SK-N-SH treated with all-trans-retinoic acid at 6 μM for 48 hours (cell line): ENCODE data around the gene ZMIZ1.

ENCODE experiments used
- ATAC-seq: fragments of 200-7000 bp; cut with Tn5 transposase; 3 replicates; pipeline ENCODE4 v1.9.1; 2020; ENCODE audit warnings: mild to moderate bottlenecking, moderate library complexity
- ARNTL ChIP-seq: fragments of 450-650 bp; formaldehyde crosslinking; IDR thresholded peaks from 2 replicates; pipeline ENCODE4 v1.5.0; 2020; ENCODE audit warnings: low read depth, mild to moderate bottlenecking, moderate library complexity, borderline replicate concordance
- CREB5 ChIP-seq: fragments of 250-450 bp; sonication (Bioruptor Pico); IDR thresholded peaks from 2 replicates; pipeline ENCODE4 v1.5.1; 2020; ENCODE audit warnings: low read depth, mild to moderate bottlenecking, moderate library complexity
- CSDC2 ChIP-seq: fragments of 250-450 bp; sonication (Bioruptor Pico); IDR thresholded peaks from 2 replicates; pipeline ENCODE4 v1.5.0; 2020; ENCODE audit warnings: mild to moderate bottlenecking, moderate library complexity
- CSRNP3 ChIP-seq: fragments of 250-450 bp; sonication (Bioruptor Pico); IDR thresholded peaks from 2 replicates; pipeline ENCODE4 v1.5.1; 2021; ENCODE audit warnings: mild to moderate bottlenecking, moderate library complexity
- ESRRG ChIP-seq: fragments of 250-450 bp; sonication (Bioruptor Pico); IDR thresholded peaks from 2 replicates; pipeline ENCODE4 v1.6.1; 2021; ENCODE audit warnings: mild to moderate bottlenecking
- GLIS3 ChIP-seq: fragments of 250-450 bp; sonication (Bioruptor Pico); IDR thresholded peaks from 2 replicates; pipeline ENCODE4 v1.5.0; 2020; ENCODE audit warnings: mild to moderate bottlenecking, moderate library complexity
- OSR1 ChIP-seq: fragments of 250-450 bp; sonication (Bioruptor Pico); IDR thresholded peaks from 2 replicates; pipeline ENCODE4 v1.8.0; 2022; ENCODE audit warnings: moderate library complexity, mild to moderate bottlenecking, inconsistent platforms
- PATZ1 ChIP-seq: fragments of 250-450 bp; sonication (Bioruptor Pico); IDR thresholded peaks from 2 replicates; pipeline ENCODE4 v1.8.0; 2020; ENCODE audit warnings: mild to moderate bottlenecking, moderate library complexity, borderline replicate concordance
- PPARA ChIP-seq: fragments of 250-450 bp; sonication (Bioruptor Pico); IDR thresholded peaks from 2 replicates; pipeline ENCODE4 v1.5.0; 2020; ENCODE audit warnings: mild to moderate bottlenecking, borderline replicate concordance
- RARB ChIP-seq: fragments of 250-450 bp; sonication (Bioruptor Pico); IDR thresholded peaks from 2 replicates; pipeline ENCODE4 v1.8.0; 2021; ENCODE audit warnings: mild to moderate bottlenecking, moderate library complexity
- SNAI2 ChIP-seq: fragments of 250-450 bp; sonication (Bioruptor Pico); IDR thresholded peaks from 2 replicates; pipeline ENCODE4 v1.5.0; 2020; ENCODE audit warnings: mild to moderate bottlenecking, moderate library complexity
- TCF4 ChIP-seq: fragments of 250-450 bp; sonication (Bioruptor Pico); IDR thresholded peaks from 2 replicates; pipeline ENCODE4 v1.8.0; 2021; ENCODE audit warnings: mild to moderate bottlenecking, moderate library complexity, borderline replicate concordance
- TOX ChIP-seq: fragments of 250-450 bp; sonication (Bioruptor Pico); IDR thresholded peaks from 2 replicates; pipeline ENCODE4 v1.8.0; 2021; ENCODE audit warnings: mild to moderate bottlenecking, moderate library complexity, borderline replicate concordance
- TSHZ2 ChIP-seq: fragments of 250-450 bp; sonication (Bioruptor Pico); IDR thresholded peaks from 2 replicates; pipeline ENCODE4 v1.5.0; 2020; ENCODE audit warnings: mild to moderate bottlenecking, moderate library complexity
- ZC3H10 ChIP-seq: fragments of 250-450 bp; sonication (Bioruptor Pico); IDR thresholded peaks from 2 replicates; pipeline ENCODE4 v1.5.1; 2021; ENCODE audit warnings: mild to moderate bottlenecking, moderate library complexity
- ZFP3 ChIP-seq: fragments of 250-450 bp; sonication (Bioruptor Pico); IDR thresholded peaks from 2 replicates; pipeline ENCODE4 v1.5.0; 2020; ENCODE audit warnings: mild to moderate bottlenecking, moderate library complexity
- ZFP30 ChIP-seq: fragments of 450-650 bp; formaldehyde crosslinking; IDR thresholded peaks from 2 replicates; pipeline ENCODE4 v1.5.0; 2022; ENCODE audit warnings: mild to moderate bottlenecking, moderate library complexity
- ZNF565 ChIP-seq: fragments of 450-650 bp; formaldehyde crosslinking; conservative IDR thresholded peaks from 2 replicates; pipeline ENCODE4 v1.5.0; 2020; ENCODE audit warnings: low read depth, mild to moderate bottlenecking, moderate library complexity
- ZNF70 ChIP-seq: fragments of 450-650 bp; formaldehyde crosslinking; IDR thresholded peaks from 2 replicates; pipeline ENCODE4 v1.5.0; 2020; ENCODE audit warnings: mild to moderate bottlenecking, moderate library complexity
- ZNF8 ChIP-seq: fragments of 450-650 bp; formaldehyde crosslinking; IDR thresholded peaks from 2 replicates; pipeline ENCODE4 v1.5.0; 2020; ENCODE audit warnings: mild to moderate bottlenecking, moderate library complexity
- TF ChIP-seq, protein P1 (sequence below): fragments of 250-450 bp; sonication (Bioruptor Pico); IDR thresholded peaks from 2 replicates; pipeline ENCODE4 v1.8.0; 2021; ENCODE audit warnings: low read depth, mild to moderate bottlenecking, moderate library complexity, borderline replicate concordance

Gene ZMIZ1

GRCh38 chr10:79123547-79123963 is 54.8 kb downstream of the ZMIZ1 start:
- ATAC-seq = no peak
- TF ChIP-seq GLIS3 (CRISPR knock-in tag) = no peak
- TF ChIP-seq TOX = no peak
- TF ChIP-seq SNAI2 (CRISPR knock-in tag) = no peak
- TF ChIP-seq ZNF565 (CRISPR knock-in tag) = no peak
- no peak for TF ChIP-seq ARNTL (CRISPR knock-in tag)

DNA sequence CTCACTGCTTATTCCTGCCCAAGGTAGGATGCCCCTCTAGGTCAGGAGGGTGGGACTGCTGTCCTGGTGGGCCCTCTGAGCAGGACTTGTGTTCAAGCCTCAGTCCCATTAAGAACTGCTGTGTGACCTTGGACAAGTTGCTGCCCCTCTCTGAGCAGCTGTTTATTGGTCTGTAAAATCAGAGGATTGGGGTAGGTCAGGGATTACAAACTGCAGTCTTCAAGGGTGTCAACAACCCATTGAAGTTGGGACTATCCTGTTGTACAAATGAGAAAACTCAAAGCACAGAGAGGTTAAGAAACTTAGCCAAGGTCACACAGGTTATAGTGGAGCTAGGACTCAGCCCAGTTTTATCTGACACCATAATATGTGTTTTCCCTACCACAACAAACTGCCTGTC is 55.3 kb downstream of the ZMIZ1 start:
- ATAC-seq = no peak
- TF ChIP-seq ZNF565 (CRISPR knock-in tag) (no peak), ARNTL (CRISPR knock-in tag) (no peak), CREB5 (CRISPR knock-in tag) (no peak), TCF4 (CRISPR knock-in tag) (no peak), ZNF70 (CRISPR knock-in tag) (no peak), PATZ1 (CRISPR knock-in tag) (no peak), TSHZ2 (no peak), ZFP3 (CRISPR knock-in tag) (no peak), ESRRG (no peak), RARB (CRISPR knock-in tag) (no peak), CSDC2 (no peak), TOX (no peak), CSRNP3 (CRISPR knock-in tag) (no peak), PPARA (CRISPR knock-in tag) (no peak), OSR1 (CRISPR knock-in tag) (no peak), SNAI2 (CRISPR knock-in tag) (no peak), ZC3H10 (CRISPR knock-in tag) (no peak)
- TF ChIP-seq, protein P1, sequence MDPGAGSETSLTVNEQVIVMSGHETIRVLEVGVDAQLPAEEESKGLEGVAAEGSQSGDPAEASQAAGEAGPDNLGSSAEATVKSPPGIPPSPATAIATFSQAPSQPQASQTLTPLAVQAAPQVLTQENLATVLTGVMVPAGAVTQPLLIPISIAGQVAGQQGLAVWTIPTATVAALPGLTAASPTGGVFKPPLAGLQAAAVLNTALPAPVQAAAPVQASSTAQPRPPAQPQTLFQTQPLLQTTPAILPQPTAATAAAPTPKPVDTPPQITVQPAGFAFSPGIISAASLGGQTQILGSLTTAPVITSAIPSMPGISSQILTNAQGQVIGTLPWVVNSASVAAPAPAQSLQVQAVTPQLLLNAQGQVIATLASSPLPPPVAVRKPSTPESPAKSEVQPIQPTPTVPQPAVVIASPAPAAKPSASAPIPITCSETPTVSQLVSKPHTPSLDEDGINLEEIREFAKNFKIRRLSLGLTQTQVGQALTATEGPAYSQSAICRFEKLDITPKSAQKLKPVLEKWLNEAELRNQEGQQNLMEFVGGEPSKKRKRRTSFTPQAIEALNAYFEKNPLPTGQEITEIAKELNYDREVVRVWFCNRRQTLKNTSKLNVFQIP (CRISPR knock-in tag) = no peak

GRCh38 chr10:79125092-79125491 is 56.3 kb downstream of the ZMIZ1 start:
- TF ChIP-seq ZFP30 (no peak), CSRNP3 (CRISPR knock-in tag) (no peak), RARB (CRISPR knock-in tag) (no peak), ZNF8 (CRISPR knock-in tag) (no peak), ZNF70 (CRISPR knock-in tag) (no peak)

More at GRCh38 chr10:79125092-79125491, 56.3 kb downstream of the ZMIZ1 start:
- ATAC-seq = no peak
